ENCODE measurements around the gene STK10. TPM values are rescaled to one million over a fixed set of nuclear protein-coding genes. Genes with fewer than 3 reads are reported as not detected.
"Not testable (repeated sequence)": the region's sequence is repeated elsewhere in the genome, so short reads cannot be mapped to it uniquely, and the experiment has no call there.

STK10 gene
- total and polyA plus RNA-seq, 5 donors, result 6.1 to 15.7 (median 11.0) TPM

GRCh38 chr5:172164769-172165212 is 23.2 kb downstream of the STK10 start:
- ATAC-seq (peak; percentile 80 to 88), DNase-seq (peak; percentile 77 to 86 (median 82))
- no peak overlapping the region for H3K4me3 ChIP-seq (ENCODE audit: low read length)
- WGBS, result 29% methylated on average over 13 of the region's 13 CpGs
- H3K4me1 ChIP-seq (ENCODE audit: control insufficient read depth, insufficient read depth, low read length), result peaks cover 26% of the 10 kb centered on the region
- no peaks in the 10 kb centered on the region for H3K27me3 ChIP-seq (ENCODE audit: control insufficient read depth, insufficient read depth)
- intact Hi-C loops (cut with DNase I), result no loop called here
- H3K9me3 ChIP-seq (ENCODE audit: control insufficient read depth, low read length), result no peaks in the 10 kb centered on the region
- peak overlapping the region; percentile 52 for H3K27ac ChIP-seq (ENCODE audit: low read length)

GRCh38 chr5:172163346-172163745 is 24.7 kb downstream of the STK10 start:
- ATAC-seq, result peak; percentile 79 to 83
- intact Hi-C loops (cut with DNase I), result no loop called here
- Histone ChIP-seq H3K4me1 (ENCODE audit: control insufficient read depth, insufficient read depth, low read length) (peaks cover 18% of the 10 kb centered on the region), H3K4me3 (ENCODE audit: low read length) (no peak overlapping the region), H3K27ac (ENCODE audit: low read length) (peak overlapping the region; percentile 86), H3K9me3 (ENCODE audit: control insufficient read depth, low read length) (no peaks in the 10 kb centered on the region), H3K27me3 (ENCODE audit: control insufficient read depth, insufficient read depth) (no peaks in the 10 kb centered on the region)
- peak; percentile 71 to 83 (median 79) for DNase-seq
- 19% methylated on average over 4 of the region's 4 CpGs for WGBS

- intact Hi-C loops (cut with DNase I), result no loop called here
- 44% methylated on average over 5 of the region's 5 CpGs for WGBS
- peaks cover 16% of the 10 kb centered on the region for H3K4me1 ChIP-seq (ENCODE audit: control insufficient read depth, insufficient read depth, low read length)
Measured at GRCh38 chr5:172162987-172163343, 25.1 kb downstream of the STK10 start.

GRCh38 chr5:172162323-172162986 is 25.6 kb downstream of the STK10 start:
- Histone ChIP-seq H3K4me1 (ENCODE audit: control insufficient read depth, insufficient read depth, low read length) (peaks cover 16% of the 10 kb centered on the region), H3K27me3 (ENCODE audit: control insufficient read depth, insufficient read depth) (no peaks in the 10 kb centered on the region), H3K9me3 (ENCODE audit: control insufficient read depth, low read length) (no peaks in the 10 kb centered on the region), H3K4me3 (ENCODE audit: low read length) (no peak overlapping the region), H3K27ac (ENCODE audit: low read length) (peak overlapping the region; percentile 86)
- intact Hi-C loops (cut with DNase I), result no loop called here
- ATAC-seq (no peak), DNase-seq (no peak)
- 88% methylated on average over 5 of the region's 5 CpGs for WGBS

More at GRCh38 chr5:172162987-172163343, 25.1 kb downstream of the STK10 start:
- Histone ChIP-seq H3K4me3 (ENCODE audit: low read length) (no peak overlapping the region), H3K27ac (ENCODE audit: low read length) (peak overlapping the region; percentile 86), H3K9me3 (ENCODE audit: control insufficient read depth, low read length) (no peaks in the 10 kb centered on the region), H3K27me3 (ENCODE audit: control insufficient read depth, insufficient read depth) (no peaks in the 10 kb centered on the region)
- DNase-seq (no peak), ATAC-seq (no peak)

- no peak for DNase-seq
- Histone ChIP-seq H3K9me3 (ENCODE audit: control insufficient read depth, low read length) (no peaks in the 10 kb centered on the region), H3K4me3 (ENCODE audit: low read length) (no peak overlapping the region), H3K4me1 (ENCODE audit: control insufficient read depth, insufficient read depth, low read length) (peaks cover 16% of the 10 kb centered on the region), H3K27me3 (ENCODE audit: control insufficient read depth, insufficient read depth) (no peaks in the 10 kb centered on the region), H3K27ac (ENCODE audit: low read length) (no peak overlapping the region)
- 75% methylated on average over 9 of the region's 9 CpGs for WGBS
- no peak for ATAC-seq
- intact Hi-C loops (cut with DNase I), result no loop called here
Measured at GRCh38 chr5:172160506-172160905, 27.5 kb downstream of the STK10 start.

- Histone ChIP-seq H3K27me3 (ENCODE audit: control insufficient read depth, insufficient read depth) (no peaks in the 10 kb centered on the region), H3K4me1 (ENCODE audit: control insufficient read depth, insufficient read depth, low read length) (peaks cover 5% of the 10 kb centered on the region), H3K4me3 (ENCODE audit: low read length) (no peak overlapping the region), H3K9me3 (ENCODE audit: control insufficient read depth, low read length) (no peaks in the 10 kb centered on the region), H3K27ac (ENCODE audit: low read length) (no peak overlapping the region)
- ATAC-seq (no peak), DNase-seq (no peak)
- intact Hi-C loops (cut with DNase I), result no loop called here
- 92% methylated on average over 8 of the region's 8 CpGs for WGBS
Measured at GRCh38 chr5:172159016-172159415, 29.0 kb downstream of the STK10 start.

- Histone ChIP-seq H3K4me3 (ENCODE audit: low read length) (no peak overlapping the region), H3K9me3 (ENCODE audit: control insufficient read depth, low read length) (no peaks in the 10 kb centered on the region), H3K4me1 (ENCODE audit: control insufficient read depth, insufficient read depth, low read length) (no peaks in the 10 kb centered on the region), H3K27me3 (ENCODE audit: control insufficient read depth, insufficient read depth) (no peaks in the 10 kb centered on the region), H3K27ac (ENCODE audit: low read length) (no peak overlapping the region)
- intact Hi-C loops (cut with DNase I), result no loop called here
- ATAC-seq (peak; percentile 72 to 90), DNase-seq (peak; percentile 77 to 88 (median 84))
- 62% methylated on average over 13 of the region's 13 CpGs for WGBS
Measured at GRCh38 chr5:172156541-172156994, 31.5 kb downstream of the STK10 start.

GRCh38 chr5:172155101-172155500 is 32.9 kb downstream of the STK10 start:
- H3K4me1 ChIP-seq (ENCODE audit: control insufficient read depth, insufficient read depth, low read length); ATAC-seq; intact Hi-C loops (cut with DNase I); H3K27me3 ChIP-seq (ENCODE audit: control insufficient read depth, insufficient read depth); H3K4me3 ChIP-seq (ENCODE audit: low read length); H3K9me3 ChIP-seq (ENCODE audit: control insufficient read depth, low read length); H3K27ac ChIP-seq (ENCODE audit: low read length): not testable (repeated sequence)
- 95% methylated on average over 9 of the region's 9 CpGs for WGBS
- peak in 1 of 3 donors; percentile 12 for DNase-seq

- H3K9me3 ChIP-seq (ENCODE audit: control insufficient read depth, low read length), result no peaks in the 10 kb centered on the region
- WGBS, result 95% methylated on average over 3 of the region's 3 CpGs
- no peak for ATAC-seq
Measured at GRCh38 chr5:172153695-172154094, 34.3 kb downstream of the STK10 start.

GRCh38 chr5:172151661-172152210 is 36.3 kb downstream of the STK10 start:
- Histone ChIP-seq H3K27ac (ENCODE audit: low read length) (no peak overlapping the region), H3K9me3 (ENCODE audit: control insufficient read depth, low read length) (no peaks in the 10 kb centered on the region), H3K27me3 (ENCODE audit: control insufficient read depth, insufficient read depth) (no peaks in the 10 kb centered on the region), H3K4me1 (ENCODE audit: control insufficient read depth, insufficient read depth, low read length) (no peaks in the 10 kb centered on the region), H3K4me3 (ENCODE audit: low read length) (no peak overlapping the region)
- WGBS, result 94% methylated on average over 10 of the region's 10 CpGs
- intact Hi-C loops (cut with DNase I), result no loop called here
- DNase-seq (peak in 1 of 3 donors; percentile 35), ATAC-seq (no peak)

More at GRCh38 chr5:172153695-172154094, 34.3 kb downstream of the STK10 start:
- no peaks in the 10 kb centered on the region for H3K4me1 ChIP-seq (ENCODE audit: control insufficient read depth, insufficient read depth, low read length)
- no peak overlapping the region for H3K4me3 ChIP-seq (ENCODE audit: low read length)
- no peak overlapping the region for H3K27ac ChIP-seq (ENCODE audit: low read length)
- no peaks in the 10 kb centered on the region for H3K27me3 ChIP-seq (ENCODE audit: control insufficient read depth, insufficient read depth)
- DNase-seq, result no peak
- intact Hi-C loops (cut with DNase I), result no loop called here

GRCh38 chr5:172150514-172151425 is 37.3 kb downstream of the STK10 start:
- peak; percentile 62 to 88 (median 82) for DNase-seq
- Histone ChIP-seq H3K27me3 (ENCODE audit: control insufficient read depth, insufficient read depth) (no peaks in the 10 kb centered on the region), H3K4me3 (ENCODE audit: low read length) (no peak overlapping the region), H3K27ac (ENCODE audit: low read length) (peak overlapping the region; percentile 16), H3K9me3 (ENCODE audit: control insufficient read depth, low read length) (no peaks in the 10 kb centered on the region), H3K4me1 (ENCODE audit: control insufficient read depth, insufficient read depth, low read length) (no peaks in the 10 kb centered on the region)
- intact Hi-C loops (cut with DNase I), result no loop called here
- WGBS, result 64% methylated on average over 16 of the region's 16 CpGs
- ATAC-seq, result peak; percentile 75 to 79

All from right cardiac atrium (tissue), 5 donors.